ENCODE measurements around the gene SEMA6B.

The SEMA6B gene

DNA sequence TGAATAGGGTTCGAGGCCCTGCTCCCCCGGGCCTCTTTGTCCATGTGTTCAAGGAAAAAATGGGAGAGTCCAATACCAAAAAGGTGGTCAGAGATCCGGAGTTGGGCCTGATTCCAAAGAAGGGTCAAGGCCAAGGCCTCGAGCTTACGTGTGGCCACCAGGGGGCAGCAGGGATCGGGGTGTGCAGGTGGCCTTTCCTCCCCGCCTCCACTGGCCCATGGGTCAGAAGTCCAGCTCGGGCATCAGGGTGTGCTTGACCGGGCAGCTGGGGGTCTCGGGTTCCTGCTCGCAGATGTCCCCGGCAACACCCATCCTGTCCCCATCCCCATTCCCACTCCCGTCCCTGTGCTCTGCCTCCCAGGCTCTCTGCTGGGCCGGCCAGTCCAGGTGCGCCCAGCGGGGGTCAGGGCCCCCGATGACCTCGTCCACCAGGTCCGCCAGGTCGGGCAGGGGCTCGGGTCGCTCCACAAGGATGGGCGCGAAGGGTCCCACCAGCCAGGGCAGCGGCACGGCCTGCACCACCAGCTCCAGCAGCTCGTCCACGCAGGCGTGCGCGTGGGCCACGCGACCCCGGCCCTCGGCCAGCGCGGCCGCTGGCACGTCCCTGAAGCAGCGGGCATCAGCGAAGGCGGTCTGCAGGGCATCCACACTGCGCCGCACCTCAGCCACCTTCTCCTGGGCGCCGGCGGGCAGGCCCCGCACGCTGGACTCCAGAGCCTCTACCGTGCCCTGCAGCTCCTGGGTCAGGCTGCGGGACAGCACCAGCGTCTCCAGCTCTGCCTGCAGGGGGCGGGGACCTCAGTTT lies 36.0 kb downstream of the SEMA6B start:
- DNase-seq, result peak; percentile 34

DNA sequence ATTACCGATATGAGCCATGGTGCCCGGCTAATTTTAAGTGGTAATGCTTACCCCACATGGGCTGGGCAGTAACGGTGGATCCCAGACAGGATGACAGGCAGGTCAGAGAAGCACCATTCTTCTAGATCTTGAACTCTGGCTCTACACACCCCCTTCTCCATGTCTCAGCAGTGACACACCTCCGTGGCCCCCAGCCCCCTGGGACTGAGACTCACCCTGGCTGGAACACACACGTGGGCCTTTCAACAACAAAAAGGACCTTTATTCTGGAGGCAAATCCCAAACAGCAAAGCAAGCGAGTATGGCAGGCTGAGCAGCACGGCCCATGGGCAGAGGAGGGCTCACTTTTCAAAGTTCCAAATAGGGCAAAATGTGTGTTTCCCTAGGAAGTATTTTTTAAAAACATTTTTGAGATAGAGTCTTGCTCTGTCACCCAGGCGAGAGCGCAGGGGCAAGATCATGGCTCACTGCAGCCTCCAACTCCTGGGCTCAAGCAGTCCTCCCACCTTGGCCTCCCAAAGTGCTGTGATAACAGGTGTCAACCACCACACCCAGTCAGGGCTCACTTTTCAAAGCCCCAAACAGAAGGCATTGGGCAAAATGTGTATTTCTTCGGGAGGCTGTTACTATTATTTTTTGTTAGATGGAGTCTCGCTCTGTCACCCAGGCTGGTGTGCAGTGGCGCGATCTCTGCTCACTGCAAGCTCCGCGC lies 37.0 kb downstream of the SEMA6B start:
- no peak for DNase-seq

- no peak for DNase-seq
Measured at GRCh38 chr19:4521888-4522242, 37.6 kb downstream of the SEMA6B start.

- no peak for DNase-seq
Measured at GRCh38 chr19:4521170-4521887, 38.2 kb downstream of the SEMA6B start.

DNA sequence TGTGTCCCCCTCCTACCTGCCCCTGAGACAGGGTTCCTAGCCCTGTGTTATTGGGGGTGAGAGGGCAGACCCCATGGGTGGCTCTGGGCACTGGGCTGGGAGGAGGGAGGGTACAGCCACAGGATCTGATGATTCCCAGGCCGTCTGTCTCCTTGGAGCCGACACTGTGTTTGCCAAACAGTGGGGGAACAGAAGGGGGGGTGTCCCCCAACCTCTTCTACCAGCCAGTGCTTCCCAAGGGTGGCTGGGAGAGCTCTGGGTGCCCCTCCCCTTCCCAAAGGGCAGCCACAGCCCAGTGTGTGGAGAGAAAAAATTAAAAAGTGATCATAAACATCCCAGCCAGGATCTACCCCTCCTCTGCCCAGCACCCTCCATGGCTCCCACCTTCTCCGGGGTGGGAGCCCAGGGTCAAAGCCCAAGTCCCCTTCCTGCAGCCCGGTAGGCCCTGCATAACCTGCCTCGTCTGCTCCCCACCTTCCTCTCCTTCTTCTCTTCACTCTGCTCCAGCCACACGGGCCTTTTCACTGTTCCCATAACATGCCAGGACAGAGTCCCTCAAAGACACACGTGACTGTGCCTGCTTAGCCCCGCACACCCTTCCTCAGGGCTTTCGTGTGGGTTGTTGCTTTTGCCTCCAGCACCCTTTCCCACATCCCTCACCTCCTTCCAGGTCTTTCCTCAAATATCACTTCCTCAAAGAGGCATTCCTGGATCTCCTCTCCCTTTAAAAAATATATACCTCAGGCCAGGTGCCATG lies 39.8 kb downstream of the SEMA6B start:
- no peak for DNase-seq

- DNase-seq, result no peak
Measured at GRCh38 chr19:4519172-4519496, 40.4 kb downstream of the SEMA6B start.

DNA sequence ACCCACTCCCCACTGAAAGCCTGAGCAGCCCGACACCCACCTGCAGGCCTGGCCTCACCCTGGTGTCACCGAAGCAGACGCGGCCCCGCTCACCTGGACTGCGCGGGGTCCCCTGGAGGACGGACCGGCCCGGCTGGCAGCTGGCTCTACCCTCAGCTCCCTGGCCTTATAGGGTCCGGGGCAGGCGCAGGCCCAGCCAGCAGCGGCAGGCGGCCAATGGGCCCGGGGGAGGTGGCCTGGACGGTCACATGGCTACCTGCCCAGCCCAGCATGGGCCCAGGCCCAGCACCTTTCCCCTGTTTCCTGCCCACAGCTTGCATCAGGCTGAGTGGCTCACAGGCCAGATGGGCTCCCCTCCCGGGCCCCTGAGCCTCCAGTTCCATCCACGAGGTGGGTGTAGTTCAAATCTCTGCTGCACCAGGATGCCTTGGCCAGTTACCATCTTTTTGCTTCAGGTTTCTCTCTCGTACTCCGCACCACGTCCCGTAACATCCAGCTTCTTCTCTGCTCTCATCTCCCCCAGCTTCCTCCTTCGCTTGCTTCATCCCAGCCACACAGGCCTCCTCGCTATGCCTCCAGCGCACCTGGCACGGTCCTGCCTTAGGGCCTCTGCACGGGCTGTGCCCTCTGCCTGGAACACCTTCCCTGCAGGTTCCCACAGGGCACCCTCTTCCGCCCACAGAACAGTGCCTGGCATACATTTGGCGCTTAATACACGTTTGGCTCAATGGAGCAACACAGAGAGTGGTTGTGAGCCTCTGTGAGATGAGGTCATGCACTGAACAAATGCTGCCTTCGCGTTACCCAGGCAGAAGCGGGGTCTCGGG lies 40.9 kb downstream of the SEMA6B start, which contains the start of gene PLIN4:
PLIN4 (minus strand) TSS at position 142 of the 827 bp plus-strand sequence. CDS start 214 bp downstream, outside the sequence.
- DNase-seq, result no peak

DNA sequence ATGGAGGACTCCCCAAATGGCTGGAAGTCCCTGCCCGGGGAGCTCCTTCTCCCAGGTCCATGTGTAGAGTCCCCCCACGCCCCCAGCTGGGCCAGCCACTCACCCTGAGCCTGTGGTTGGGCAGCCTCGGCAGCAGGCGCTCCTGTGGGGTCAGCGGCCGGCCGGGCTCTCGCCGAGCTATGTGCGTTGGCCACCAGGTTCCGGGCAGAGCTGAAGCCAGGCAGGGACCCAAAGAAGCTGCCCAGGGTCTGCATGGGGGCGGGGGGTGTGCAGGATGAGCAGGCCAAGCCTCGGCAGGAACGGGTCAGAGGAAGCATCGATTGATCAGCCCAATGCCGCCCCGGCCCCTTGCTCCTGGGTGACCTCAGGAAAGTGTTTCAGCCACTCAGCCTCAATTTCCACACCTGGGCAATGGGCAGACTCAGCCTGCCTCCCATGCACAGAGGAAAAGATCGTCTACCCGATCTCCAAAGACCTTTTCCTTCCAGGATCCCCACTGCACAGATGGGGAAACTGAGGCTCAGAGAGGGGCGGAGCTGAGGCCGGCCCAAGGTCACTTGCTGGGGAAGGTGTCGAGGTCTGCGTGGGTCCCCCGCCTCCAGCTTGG lies 41.9 kb downstream of the SEMA6B start:
- DNase-seq, result no peak

DNA sequence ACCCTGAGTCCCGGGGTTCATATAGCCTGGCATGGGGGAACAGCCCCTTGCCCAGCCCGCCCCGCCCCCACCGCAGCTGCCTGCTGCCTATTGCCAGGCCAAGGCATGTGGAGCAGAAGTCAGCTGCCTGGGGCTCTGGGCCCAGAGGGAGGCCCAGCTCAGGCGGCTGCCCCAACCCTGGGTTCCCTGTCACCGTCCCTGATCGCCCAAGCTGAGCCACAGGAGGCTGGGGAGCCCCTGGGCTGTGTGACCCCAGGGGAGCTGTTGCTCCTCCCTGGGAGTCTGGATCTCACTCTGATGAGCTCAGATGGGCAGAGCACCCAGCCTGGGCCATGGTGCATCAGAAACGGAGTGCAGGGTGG lies 42.6 kb downstream of the SEMA6B start:
- DNase-seq, result no peak

DNA sequence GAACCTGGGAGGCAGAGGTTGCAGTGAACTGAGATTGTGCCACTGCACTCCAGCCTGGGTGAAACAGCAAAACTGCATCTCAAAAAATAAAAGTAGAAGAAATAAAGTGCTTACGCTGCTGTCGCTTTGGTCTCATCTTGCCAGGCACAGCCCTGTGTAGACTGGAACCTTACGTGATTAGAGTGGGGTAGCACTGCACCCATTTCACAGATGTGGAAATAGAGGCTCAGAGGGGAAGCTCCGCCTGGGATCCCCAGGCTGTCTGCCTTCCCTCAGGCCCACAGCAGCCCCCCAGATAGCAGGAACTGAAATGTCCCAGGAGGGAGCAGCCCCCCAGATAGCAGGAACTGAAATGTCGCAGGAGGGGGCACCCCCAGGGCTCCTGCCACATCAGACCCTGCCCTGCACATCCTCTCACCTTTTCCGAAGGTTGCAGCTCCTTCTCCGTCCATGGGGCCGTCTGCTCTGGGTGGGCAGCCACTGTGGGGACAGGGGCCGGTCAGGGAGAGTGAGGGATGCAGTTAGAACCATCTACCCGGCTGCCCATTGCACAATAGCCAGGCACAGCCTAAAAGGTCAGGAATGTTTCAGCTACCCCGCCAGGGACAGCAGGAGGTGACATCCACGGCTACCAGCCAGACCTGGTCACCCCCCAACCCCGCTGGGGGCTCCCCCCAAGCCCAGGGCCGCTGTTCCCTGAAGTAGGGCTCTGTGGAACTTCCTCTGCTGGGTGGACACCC lies 43.1 kb downstream of the SEMA6B start:
- no peak for DNase-seq

DNA sequence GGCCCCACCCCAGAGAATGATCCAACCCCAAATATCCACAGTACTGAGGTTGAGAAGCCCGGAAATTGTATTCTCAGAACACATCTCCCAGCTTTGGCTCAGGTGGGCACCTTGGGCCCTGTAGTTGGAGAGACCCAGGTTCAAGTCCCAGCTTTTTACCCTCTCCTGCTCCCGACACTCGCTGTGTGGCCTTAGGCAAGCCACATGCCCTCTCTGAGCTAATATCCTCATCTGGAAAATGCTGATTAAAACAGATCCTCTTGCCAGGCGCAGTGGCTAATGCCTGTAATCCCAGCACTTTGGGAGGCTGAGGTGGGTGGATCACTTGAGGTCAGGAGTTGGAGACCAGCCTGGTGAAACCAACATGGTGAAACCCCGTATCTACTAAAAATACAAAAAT lies 43.8 kb downstream of the SEMA6B start:
- no peak for DNase-seq

DNA sequence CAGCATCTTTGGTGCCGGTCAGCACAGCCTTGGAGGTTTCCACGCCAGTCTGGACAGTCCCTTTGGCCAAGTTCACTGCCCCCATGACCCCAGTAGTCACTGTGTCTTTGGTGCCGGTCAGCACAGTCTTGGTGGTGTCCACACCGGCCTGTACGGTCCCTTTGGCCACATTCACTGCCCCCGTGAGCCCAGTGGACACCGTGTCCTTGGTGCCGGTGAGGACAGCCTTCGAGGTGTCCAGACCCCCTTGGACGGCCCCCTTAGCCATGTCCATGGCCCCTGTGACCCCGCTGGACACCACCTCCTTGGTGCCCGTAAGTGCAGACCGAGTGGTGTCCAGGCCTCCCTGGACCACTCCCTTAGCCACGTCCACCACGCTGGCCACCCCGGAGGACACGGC lies 46.2 kb downstream of the SEMA6B start:
- DNase-seq, result no peak

DNA sequence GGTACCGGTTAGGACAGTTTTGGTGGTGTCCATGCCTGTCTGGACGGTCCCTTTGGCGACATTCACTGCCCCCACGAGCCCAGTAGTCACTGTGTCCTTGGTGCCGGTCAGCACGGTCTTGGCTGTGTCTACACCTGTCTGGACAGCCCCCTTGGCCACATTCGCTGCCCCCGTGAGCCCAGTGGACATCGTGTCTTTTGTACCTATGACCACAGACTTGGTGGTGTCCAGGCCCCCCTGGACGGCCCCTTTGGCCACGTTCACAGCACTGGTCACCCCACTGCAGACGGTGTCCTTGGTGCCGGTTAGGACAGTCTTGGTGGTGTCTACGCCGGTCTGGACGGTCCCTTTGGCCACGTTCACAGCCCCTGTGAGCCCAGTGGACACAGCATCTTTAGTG lies 47.4 kb downstream of the SEMA6B start:
- no peak for DNase-seq

GRCh38 chr19:4511300-4512054 lies 48.0 kb downstream of the SEMA6B start:
- no peak for DNase-seq

GRCh38 chr19:4510435-4511255 lies 48.8 kb downstream of the SEMA6B start:
- no peak for DNase-seq

DNA sequence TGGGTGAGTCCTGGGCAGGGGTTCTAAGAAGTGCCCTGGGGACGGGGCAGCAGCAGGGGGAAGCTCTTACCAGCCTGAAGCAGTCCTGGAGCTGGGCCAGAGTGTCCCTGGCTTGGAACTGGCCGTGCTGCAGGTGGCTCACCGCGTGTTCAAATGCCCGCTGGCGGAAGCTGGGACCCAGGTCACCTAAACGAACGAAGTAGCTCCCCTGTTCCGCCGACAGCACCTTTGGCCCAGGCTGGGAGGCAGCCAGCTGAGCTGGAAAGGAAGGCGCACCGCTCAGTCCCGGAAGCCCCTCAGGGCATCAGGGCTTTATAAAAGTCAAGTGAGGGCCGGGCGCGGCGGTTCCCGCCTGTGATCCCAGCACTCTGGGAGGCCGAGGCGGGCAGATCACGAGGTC lies 50.8 kb downstream of the SEMA6B start:
- no peak for DNase-seq

GRCh38 chr19:4507804-4508203 lies 51.7 kb downstream of the SEMA6B start:
- no peak for DNase-seq

- no peak for DNase-seq
Measured at GRCh38 chr19:4507150-4507452, 52.4 kb downstream of the SEMA6B start.

DNA sequence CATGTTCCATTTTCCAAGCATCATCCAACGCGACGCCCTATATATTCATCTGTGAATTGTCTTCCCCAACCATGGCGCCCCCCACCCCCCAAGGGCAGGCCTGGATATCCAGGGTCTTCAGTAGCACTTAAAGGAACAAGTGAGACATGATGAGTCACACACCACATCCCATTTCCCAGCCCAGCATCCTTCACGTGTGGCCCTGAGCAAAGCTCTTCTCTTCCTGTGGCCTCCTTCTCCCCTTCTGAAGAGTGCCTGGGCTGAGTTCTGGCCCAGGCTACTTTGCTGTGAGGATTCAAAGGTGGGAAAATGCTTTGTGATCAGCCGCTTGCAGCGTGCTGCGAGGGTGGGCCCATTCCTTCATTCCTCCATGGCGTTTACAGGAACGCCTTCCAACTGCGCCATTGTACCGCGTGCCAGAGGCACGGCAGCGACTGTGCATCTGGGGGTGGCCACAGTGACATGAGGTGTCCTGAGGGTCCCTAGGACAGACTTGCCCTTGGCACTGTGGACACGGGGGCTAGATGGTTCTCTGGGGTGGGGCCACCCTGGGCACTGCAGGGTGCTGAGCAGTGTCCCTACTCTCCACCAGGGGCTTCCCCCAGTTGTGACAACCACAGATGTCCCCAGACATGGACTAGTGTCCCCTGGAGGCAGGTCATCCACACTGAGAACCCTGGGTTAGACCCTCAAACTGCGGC lies 52.9 kb downstream of the SEMA6B start:
- no peak for DNase-seq

Data from activated CD4-positive, alpha-beta T cell treated with anti-CD3 and anti-CD28 coated beads for 48 hours (primary cell).